GM06990 (cell line): ENCODE results near the gene LRRC53.

Experiments used
- DNase-seq: peaks from one replicate; pipeline ENCODE4 v3.0.0-alpha.2; 2011; ENCODE audit not compliant: insufficient read length; ENCODE audit errors: extremely low read depth
- H3K27me3 ChIP-seq: replicated peaks from 2 replicates; pipeline ENCODE4 v1.6.0; 2011; ENCODE audit warnings: low read length; ENCODE audit not compliant: control insufficient read depth, insufficient read depth
- H3K36me3 ChIP-seq: 2 replicates; pipeline ENCODE4 v1.5.1; 2011; ENCODE audit warnings: low read length; ENCODE audit not compliant: control insufficient read depth, insufficient read depth
- H3K4me3 ChIP-seq: replicated peaks from 2 replicates; pipeline ENCODE4 v1.5.1; 2011; ENCODE audit warnings: low read depth, mild to moderate bottlenecking, control low read depth, low read length
- TF ChIP-seq, protein P1 (sequence below): IDR thresholded peaks from 2 replicates; pipeline ENCODE4 v1.5.1; 2011; ENCODE audit warnings: low read length, control low read depth, mild to moderate bottlenecking, inconsistent platforms; ENCODE audit not compliant: insufficient read depth, poor library complexity, severe bottlenecking

The LRRC53 gene

GRCh38 chr1:74425676-74426075 is 86.7 kb downstream of the LRRC53 start:
- TF ChIP-seq, protein P1, sequence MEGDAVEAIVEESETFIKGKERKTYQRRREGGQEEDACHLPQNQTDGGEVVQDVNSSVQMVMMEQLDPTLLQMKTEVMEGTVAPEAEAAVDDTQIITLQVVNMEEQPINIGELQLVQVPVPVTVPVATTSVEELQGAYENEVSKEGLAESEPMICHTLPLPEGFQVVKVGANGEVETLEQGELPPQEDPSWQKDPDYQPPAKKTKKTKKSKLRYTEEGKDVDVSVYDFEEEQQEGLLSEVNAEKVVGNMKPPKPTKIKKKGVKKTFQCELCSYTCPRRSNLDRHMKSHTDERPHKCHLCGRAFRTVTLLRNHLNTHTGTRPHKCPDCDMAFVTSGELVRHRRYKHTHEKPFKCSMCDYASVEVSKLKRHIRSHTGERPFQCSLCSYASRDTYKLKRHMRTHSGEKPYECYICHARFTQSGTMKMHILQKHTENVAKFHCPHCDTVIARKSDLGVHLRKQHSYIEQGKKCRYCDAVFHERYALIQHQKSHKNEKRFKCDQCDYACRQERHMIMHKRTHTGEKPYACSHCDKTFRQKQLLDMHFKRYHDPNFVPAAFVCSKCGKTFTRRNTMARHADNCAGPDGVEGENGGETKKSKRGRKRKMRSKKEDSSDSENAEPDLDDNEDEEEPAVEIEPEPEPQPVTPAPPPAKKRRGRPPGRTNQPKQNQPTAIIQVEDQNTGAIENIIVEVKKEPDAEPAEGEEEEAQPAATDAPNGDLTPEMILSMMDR: no peak
- Histone ChIP-seq H3K36me3 (no peaks in the 10 kb centered on the region), H3K27me3 (no peaks in the 10 kb centered on the region), H3K4me3 (no peak overlapping the region)
- no peak for DNase-seq

DNA sequence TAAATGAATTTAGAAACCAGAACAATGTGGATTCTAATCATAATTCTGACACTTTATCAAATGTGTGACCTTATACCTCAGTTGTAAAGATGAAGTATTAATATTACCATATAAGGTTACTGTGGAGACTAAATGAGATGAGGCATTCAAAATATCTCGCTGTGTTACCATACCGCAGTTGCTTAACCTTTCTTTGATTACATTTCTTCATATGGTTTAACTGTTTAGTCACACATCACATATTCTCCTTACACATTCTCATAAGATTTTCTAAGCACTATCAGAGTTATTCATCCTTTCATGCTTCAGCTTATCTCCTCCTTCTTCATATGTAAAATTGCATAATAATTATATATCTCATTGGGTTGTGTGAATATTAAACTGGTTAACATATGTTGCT is 88.9 kb downstream of the LRRC53 start:
- Histone ChIP-seq H3K27me3 (no peaks in the 10 kb centered on the region), H3K36me3 (no peaks in the 10 kb centered on the region), H3K4me3 (no peak overlapping the region)
- no peak for DNase-seq
- TF ChIP-seq, protein P1: no peak

DNA sequence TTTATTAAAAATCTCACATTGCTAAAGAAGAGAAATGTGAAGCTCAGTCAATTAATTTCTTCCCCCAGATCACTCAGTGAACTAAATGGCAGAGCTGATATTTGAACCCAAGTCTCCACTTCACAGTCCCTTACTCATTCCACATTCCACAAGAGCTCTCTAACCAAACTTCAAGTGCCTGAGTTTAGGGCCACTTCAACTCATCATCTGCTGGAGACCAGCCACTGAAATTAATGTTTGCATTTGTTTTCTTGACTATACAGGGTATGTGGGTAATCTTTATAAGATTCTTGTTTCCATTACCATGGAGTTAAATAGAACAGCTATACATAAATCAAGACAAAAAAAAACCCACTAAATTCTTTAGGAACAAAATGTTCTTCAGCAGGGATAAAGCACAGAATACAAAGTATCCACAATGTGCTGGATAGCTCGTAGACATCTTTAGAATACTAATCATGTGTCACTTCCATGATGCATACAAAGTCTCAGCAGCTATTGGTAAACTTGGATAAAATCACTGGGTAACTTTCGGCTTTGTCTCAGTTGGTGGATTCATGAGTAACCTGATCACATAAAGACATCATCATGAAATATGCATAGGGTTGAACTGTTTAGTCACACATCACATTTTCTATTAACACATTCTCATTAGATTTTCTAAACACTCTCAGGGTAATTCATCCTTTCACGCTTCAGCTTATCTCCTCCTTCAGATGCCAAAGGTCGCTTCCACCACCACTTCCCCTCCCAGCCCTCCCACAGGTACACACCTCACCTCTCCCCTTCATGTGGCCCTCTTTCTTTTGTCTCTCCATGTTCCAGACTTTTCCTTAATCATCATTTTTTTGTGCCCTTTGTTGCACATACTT is 89.8 kb downstream of the LRRC53 start:
- DNase-seq: no peak
- no peak overlapping the region for H3K4me3 ChIP-seq
- H3K36me3 ChIP-seq: no peaks in the 10 kb centered on the region
- TF ChIP-seq, protein P1: no peak
- no peaks in the 10 kb centered on the region for H3K27me3 ChIP-seq

DNA sequence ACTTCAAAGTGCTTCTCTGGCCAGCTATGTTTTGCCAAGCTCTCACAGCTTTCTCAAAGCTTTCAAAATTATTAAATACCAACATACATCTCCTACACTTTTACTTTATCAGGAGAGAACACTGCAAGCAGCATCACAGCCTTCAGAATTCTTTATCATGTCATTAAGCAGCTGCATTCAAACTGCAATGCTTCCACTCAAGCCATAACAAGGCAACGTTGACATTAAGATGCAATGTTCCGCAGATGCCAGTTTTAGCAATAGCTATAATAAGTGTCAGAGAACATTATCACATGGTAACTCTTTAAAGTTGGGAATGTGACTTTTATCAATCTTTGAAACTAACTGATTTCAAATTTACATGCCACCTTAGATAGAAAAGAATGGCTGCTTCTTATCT is 91.9 kb downstream of the LRRC53 start:
- TF ChIP-seq, protein P1: no peak
- Histone ChIP-seq H3K4me3 (no peak overlapping the region), H3K27me3 (no peaks in the 10 kb centered on the region), H3K36me3 (no peaks in the 10 kb centered on the region)
- DNase-seq: no peak
